HTR-8/SVneo (cell line): ENCODE data around the gene POFUT2.

Experiments
- DNase-seq: peaks from one replicate; pipeline ENCODE4 v3.0.0; 2011; ENCODE audit warnings: low spot score, mixed read lengths; ENCODE audit not compliant: insufficient read length
- FAIRE-seq: peaks from 2 replicates; lab custom pipeline; 2011; peaks lifted over from hg19 to GRCh38; lab: Jason Lieb, UNC

The POFUT2 gene

GRCh38 chr21:45253633-45254459 is 33.8 kb downstream of the POFUT2 start:
- FAIRE-seq: no peak
- DNase-seq: no peak

DNA sequence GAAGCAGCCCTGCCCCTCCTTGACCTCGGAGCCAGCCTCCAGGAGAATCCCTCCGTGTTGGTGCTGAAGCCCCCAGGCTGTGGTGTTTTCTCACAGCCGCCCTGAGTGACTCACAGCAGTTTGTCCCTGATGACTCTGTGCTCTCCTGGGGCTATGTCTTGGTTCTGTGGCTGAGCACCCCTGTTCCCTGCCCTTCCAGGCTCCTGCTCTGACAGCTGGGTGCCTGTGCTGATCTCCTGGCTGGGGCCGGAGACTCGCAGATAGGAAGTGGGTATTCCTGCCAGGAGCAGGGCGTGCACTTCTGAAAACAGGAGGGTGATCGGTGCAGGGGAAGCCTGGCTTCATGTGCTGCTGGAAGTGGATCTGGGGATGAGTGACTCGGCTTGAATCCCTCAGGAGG is 34.5 kb downstream of the POFUT2 start:
- FAIRE-seq (no peak), DNase-seq (peak; percentile 35)

DNA sequence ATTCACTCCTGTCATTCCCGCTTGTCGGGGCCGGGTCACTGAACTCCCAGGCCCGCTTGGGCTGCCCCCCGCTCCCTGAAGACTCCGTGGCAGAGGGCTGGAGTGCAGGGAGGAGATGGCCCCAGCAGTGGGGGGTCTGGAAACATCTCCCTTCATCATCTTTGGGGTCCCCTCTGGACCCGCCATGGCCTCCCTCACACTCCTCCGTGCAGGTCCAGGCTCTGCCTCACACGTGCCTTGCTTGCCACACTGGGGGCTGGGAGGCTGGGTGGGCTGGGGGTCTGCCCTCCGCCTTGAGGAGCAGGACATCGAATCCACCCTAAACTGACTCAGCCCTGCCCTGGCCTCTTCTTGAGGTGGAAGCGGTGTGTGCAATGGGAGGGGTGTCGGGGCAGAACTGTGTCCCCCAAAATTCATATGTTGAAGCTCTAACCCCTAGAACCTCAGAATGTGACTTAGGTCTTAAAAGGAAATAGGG is 35.2 kb downstream of the POFUT2 start:
- no peak for DNase-seq
- no peak for FAIRE-seq

- FAIRE-seq: peak; percentile 20
- no peak for DNase-seq
These were observed 35.9 kb downstream of the POFUT2 start for GRCh38 chr21:45251635-45252447.

DNA sequence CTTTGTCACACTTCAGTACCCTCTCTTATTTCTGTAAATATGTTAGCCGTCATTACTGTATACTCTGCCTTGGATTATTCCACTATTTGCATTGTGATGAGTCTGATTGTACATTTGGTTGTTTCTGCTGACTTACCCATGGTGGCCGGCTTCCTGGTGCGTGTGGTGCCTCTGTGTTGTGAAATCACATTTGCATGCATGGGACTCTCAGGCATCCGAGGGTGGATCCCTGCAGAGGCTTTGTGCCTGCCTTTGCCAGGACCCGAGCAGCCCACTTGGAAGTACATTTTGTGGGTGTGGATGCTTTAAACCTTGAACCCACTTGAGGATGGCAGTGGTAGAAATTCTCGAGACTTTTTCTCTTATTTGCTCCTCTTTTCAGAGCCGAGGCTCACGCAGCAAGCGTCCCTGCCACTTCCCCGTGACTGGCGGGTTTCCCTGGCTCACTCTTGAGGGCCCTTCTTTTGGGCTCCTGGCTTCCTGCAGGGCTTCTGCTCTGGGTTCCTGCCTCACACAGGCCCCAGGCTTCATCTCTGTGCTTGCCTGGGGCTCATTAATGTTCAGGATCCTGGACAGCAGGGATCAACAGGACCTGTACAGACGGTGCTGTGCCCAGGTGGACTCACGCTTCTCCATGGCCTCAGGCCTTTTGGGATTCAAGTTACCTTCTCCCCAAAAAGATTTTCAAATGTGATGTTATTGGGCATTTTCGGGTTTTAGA is 36.6 kb downstream of the POFUT2 start:
- no peak for DNase-seq
- no peak for FAIRE-seq

DNA sequence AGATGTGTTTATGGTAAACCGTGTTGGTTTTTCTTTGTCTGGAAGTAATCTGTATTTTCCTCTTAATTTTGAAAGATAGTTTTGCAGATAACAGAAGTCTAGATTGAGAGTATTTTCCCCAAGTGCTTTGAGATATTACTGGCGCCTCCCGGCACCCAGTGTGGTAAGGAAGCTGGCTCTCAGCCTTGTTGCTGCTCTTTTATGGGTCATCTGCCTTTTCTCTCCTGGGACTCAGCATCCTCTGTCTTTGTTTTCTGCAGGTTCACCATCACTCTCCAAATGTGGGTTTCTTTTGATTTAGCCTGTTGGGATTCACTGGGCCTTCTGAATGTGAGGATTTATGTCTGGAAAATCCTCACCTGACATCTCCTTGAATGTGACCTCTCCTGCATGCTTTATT is 37.4 kb downstream of the POFUT2 start:
- no peak for FAIRE-seq
- no peak for DNase-seq

GRCh38 chr21:45249626-45250025 is 38.1 kb downstream of the POFUT2 start:
- DNase-seq (no peak), FAIRE-seq (no peak)

DNA sequence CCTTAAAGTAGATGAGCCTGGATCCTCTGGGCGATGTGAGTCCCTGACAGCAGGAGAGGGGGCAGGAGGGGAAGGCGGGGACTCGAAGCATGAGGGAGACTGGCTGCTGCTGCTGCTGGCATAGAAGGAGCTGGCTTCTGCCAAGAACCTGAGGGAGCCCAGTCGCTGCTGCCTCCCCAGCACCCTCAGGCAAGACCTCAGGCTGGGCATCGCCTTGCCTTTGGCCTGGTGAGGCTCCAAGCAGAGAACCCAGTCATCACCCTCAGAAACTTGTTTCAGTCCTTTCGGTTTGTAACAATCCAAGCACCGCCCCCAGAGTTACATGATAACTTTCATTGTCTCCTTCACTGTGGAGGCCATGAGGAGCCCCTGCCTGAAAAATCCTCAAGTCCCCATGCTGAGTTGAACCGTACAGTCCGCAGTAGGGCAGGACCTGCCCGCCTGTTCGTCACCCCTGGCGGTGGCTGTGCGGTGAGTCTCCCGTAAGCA is 38.8 kb downstream of the POFUT2 start:
- no peak for FAIRE-seq

DNA sequence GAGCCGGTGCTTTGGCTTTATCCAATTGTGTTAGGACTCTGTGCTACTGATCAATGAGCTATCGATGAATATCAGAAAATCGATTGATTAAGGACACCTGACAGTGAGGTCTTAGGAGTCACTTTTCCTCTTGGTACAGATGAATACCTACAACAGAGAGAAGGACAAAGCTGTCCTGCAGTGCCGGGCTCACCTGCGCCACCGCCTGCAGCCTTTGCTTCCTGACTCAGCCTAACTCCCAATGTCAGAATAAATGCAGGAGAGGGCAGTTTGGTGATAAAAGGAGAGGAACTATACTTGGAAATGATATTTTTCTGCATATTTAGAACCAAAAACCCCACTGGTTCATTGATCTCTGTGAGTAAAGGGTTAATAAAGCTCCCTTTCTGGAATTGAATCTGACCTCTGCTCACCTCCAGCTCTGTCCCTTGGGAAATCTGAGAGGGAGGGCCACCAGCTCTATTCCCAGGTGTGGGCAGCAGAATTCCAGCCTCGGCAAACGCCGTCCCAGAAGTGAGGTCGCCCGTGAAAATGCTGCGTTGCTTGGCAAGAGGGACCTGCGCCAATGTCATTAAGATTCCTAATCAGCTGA is 39.3 kb downstream of the POFUT2 start:
- FAIRE-seq (no peak), DNase-seq (no peak)

More for the DNA sequence above, 38.8 kb downstream of the POFUT2 start:
- no peak for DNase-seq

GRCh38 chr21:45246386-45247320 is 41.0 kb downstream of the POFUT2 start:
- FAIRE-seq (no peak), DNase-seq (no peak)

GRCh38 chr21:45244799-45245340 is 42.8 kb downstream of the POFUT2 start:
- DNase-seq (no peak), FAIRE-seq (no peak)

- no peak for DNase-seq
- FAIRE-seq: no peak
These were observed 44.1 kb downstream of the POFUT2 start for GRCh38 chr21:45243603-45244002.

DNA sequence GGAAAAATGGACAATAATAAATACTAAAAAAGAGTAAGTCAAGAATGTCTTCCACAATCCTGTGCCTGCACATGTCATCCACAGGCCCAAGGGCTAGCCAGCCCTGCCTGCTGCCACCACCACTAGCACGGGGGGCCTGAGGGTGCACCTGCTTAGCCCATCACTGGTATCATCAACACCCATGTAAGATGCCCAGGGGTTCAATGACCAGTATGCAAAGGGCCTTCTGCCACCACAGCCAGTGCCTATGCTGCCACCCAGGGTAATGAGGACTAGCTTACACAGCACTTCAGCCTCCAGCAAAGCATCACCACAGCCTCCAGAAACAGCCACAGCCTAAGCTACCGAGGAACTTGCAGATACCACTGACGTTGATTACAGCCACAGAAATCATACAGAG is 46.3 kb downstream of the POFUT2 start:
- FAIRE-seq: no peak
- DNase-seq: no peak

DNA sequence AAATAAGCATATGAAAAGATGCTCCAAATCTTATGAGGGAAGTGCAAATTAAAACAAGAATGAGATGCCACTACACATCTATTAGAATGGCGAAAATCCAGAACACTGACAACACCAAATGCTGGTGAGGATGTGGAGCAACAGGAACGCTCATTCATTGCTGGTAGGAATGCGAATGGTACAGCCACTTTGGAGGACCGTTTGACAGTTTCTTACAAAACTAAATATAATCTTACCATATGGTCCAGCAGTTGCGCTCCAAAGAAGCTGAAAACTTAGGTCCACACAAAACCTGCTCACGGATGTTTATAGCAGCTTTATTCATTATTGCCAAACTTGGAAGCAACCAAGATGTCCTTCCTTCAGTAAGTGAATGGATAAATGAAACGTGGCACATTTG is 50.3 kb downstream of the POFUT2 start:
- no peak for FAIRE-seq
- DNase-seq: no peak

GRCh38 chr21:45236481-45236880 is 51.2 kb downstream of the POFUT2 start:
- FAIRE-seq (peak; percentile 64), DNase-seq (no peak)

DNA sequence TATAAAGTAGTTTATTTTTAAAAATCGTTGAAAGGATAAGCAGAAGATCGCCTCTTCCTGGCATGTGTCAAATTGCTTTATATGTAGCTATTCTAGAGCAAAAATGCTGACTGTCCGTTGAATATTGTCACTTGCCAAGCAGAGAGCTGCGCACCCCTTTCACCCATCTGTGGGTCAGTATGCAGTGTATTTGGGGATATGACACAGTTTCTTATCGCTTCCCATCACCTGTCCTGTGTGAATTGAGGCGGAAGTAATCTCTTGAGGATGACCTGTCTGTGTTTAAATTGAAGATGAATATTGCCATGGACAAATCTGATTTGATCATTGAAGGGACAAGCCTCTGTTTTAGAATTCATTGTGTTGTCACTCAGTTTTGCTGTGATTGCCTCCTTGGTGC is 52.2 kb downstream of the POFUT2 start:
- DNase-seq: no peak
- FAIRE-seq: peak; percentile 31

GRCh38 chr21:45234965-45235364 is 52.7 kb downstream of the POFUT2 start:
- no peak for FAIRE-seq
- DNase-seq: no peak

DNA sequence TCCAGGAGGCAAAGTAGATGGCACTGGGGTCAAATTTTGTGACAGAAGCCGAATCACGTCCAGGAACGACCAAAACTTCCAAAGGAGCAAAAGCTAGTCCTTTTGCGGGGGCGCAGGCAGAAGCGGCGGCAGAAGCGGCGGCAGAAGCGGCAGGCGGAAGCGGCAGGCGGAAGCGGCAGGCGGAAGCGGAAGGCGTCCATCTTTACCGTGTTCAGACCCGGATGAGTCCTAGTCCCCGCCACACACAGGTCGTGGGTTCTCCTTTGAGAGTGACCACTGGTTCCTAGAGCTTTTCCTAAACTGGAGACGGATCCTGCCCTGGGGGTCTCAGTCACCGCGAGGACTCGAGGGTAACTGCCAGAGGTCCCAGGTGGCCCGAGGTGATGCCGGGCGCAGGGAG is 53.6 kb downstream of the POFUT2 start:
- DNase-seq (no peak), FAIRE-seq (no peak)

- DNase-seq (no peak), FAIRE-seq (no peak)
These were observed 56.0 kb downstream of the POFUT2 start for GRCh38 chr21:45231705-45232104.
